ENCODE results near the gene XAGE1B.
"Not testable (repeated sequence)": the region's sequence is repeated elsewhere in the genome, so short reads cannot be mapped to it uniquely, and the experiment has no call there.

Gene XAGE1B, protein sequence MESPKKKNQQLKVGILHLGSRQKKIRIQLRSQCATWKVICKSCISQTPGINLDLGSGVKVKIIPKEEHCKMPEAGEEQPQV

DNA sequence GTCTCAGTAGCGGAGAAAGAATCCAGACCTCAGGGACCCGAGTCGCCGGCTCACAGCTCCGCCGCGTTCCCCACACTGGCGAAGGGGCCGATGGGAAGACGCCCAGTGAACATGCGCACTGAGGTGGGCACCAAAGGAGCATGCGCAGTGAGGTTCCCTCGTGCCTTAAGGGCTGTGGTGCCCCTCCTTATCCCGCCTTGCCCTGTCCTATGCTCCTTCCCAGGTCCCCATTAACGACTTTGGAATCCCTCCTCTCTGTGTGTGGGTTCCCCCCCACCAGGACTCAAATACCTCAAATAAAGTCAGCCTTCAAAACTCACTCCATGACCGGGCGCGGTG is at the start of gene XAGE1B:
XAGE1B (minus strand) TSS at position 77 of the 339 bp plus-strand sequence. CDS start 1,536 bp downstream, outside the sequence.
- not testable (repeated sequence) for ATAC-seq

DNA sequence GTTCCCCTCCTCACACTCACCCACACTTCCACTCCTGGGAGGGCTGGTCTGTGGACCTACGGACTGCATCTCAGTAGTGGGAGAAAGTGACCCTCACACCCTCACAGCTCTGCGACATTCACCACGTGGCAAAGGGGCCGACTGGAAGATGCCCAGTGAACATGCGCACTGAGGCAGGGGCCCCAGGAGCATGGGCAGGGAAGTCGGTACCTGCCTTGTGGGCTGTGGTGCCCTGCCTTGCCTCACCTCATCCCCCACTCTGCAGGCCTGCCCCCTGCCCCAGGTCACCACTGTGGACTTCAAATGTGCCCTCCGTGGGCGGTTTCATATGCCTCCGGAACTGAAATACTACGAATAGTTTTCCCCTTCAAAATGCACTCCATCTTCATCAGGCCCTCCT is 46.2 kb upstream of the XAGE1B start:
- ATAC-seq = no peak

DNA sequence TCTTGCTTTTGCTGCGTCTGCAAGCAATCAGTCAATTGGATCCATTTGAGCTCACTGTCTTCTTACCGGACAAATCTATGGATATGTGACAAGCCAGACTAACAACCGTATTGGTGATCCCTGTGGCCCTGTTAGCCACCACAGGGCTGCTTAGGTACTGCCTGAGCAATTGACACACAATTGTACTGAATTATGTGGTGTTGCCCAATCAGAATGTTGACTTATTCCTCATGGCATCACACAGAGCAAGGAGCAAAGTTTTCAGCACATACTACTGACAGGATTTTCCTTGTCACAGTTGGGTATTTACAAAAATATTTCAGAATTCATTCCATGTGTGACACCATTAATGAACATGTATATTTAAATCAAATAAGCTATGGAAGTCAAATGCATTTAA is 41.3 kb upstream of the XAGE1B start:
- no peak for ATAC-seq

DNA sequence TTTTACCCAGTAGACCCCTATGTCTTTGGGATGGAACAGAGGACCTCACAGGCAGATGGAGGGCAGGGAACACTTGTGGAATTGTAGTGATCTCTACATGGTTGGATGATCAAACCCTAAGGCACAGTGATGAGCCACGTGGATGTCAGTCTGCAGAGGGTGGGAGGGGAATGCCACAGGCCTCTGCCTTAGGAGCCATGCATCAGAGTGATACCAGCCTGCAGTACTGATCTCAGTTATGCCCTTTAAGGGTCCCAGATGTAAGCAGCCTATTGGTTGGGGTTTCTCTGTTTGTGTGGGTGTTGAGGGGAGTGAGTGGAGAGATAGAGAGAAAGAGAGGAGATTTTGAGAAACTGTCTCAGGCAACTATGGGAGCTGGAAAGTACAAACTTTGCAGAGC is 39.9 kb upstream of the XAGE1B start:
- no peak for ATAC-seq

DNA sequence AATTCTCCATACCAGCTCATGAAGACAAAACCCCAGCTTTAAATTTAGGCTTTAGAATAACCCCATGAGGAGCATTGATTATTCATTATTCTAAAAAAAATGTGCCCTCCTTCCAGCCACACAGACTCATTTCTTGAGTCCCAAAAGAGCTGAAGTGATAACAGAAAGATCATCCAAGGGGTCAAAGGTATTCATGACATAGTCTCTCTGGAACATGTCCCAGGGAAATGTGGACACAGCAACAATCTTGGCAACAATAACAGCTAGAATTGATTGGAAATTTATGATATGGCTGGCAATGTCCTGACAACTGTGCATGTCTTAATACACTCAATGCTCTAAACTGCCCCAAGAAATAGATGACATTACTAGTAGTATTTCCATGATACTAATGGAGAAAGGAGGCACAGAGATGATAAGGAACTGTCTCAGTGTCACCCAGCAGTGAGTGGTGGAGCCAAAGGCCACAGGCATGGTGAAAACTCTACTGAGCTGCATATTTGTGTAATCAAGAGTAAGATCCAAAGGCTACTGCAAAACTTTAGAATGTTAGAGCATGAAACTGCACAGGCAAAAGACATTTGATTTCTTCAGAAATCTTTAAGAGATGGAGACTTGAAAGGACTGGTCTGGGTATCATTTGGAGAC is 37.3 kb upstream of the XAGE1B start:
- ATAC-seq = no peak

DNA sequence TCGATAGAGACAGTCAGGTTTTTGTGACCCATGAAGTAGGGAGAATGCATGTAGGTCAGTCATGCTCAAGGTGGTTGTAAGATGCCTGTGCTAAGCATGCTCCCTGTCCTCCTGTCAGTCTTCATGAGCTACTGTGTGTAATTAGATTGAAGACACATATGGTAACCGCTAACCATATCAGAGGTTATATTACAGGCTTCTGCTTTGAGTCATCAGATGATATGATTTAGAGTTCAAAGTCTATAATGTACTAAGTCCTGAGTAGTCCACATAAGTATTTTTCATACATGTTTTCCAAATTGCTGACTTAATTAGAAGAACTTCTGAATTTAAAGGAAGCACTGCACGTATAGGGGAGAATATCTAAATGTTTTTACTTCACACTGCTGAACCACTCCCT is 31.9 kb upstream of the XAGE1B start:
- ATAC-seq = not testable (repeated sequence)

DNA sequence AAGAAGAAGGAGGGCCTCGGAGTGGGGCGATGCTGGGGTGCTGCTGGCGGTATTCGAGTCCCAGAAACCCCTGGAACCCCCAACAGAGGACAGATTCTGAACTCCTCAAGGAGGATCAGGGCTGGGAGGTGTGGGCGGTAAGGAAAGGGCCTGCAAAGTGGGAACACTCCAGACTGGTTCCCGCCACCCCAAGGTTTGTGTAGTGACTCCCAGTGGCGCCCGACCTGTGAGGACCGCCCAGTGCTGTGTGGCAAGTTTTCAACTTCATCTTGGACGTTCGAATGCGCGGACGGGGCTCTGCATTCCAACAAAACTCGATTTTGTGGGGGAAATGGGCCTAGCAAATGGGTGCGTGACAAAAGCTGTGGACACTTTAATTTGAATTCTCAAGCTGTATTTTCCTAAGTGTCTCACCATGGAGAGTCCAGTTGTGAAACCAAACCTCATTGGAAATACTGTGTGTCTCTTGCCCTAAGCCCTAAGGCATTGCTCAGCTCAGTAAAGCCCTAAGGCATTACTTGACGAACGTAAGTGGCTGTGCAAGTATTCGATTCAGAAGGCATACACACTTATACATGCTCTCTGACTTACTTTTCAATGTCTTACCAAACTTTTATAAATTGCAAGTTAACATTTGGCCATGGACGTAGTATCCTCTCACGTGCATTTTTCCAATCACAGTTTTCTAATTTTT is 27.4 kb upstream of the XAGE1B start:
- ATAC-seq = no peak

DNA sequence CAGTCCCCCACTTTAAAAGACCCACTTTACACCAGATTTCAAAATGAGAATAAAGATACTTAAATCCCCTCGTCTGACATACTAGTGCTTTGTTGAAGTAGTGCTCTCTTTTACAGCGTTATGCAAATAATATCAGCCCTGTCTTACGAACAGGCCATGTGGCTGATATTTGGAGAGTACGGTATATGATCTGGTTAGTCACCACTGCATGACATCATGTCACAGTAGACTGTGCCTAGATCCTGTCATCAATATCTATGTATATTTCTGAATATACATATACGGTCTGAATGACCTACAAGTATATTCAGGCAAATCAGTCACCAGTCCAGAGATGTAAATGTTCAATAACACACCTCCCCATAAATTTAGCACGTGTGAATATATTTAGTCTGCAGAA is 25.4 kb upstream of the XAGE1B start:
- ATAC-seq = no peak

DNA sequence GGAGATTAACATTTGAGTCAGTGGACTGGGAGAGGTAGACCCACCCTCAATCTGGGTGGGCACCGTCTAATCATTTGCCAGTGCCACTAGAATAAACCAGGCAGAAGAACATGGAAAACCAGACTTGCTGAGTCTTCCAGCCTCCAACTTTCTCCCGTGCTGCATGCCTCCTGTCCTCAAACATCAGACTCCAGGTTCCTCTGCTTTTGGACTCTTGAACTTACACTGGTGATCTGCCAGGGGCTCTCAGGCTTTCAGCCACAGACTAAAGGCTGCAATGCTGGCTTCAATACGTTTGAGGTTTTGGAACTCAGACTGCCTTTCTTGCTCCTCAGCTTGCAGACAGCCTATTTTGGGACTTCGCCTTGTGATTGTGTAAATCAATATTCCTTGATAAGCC is 24.2 kb upstream of the XAGE1B start:
- not testable (repeated sequence) for ATAC-seq

DNA sequence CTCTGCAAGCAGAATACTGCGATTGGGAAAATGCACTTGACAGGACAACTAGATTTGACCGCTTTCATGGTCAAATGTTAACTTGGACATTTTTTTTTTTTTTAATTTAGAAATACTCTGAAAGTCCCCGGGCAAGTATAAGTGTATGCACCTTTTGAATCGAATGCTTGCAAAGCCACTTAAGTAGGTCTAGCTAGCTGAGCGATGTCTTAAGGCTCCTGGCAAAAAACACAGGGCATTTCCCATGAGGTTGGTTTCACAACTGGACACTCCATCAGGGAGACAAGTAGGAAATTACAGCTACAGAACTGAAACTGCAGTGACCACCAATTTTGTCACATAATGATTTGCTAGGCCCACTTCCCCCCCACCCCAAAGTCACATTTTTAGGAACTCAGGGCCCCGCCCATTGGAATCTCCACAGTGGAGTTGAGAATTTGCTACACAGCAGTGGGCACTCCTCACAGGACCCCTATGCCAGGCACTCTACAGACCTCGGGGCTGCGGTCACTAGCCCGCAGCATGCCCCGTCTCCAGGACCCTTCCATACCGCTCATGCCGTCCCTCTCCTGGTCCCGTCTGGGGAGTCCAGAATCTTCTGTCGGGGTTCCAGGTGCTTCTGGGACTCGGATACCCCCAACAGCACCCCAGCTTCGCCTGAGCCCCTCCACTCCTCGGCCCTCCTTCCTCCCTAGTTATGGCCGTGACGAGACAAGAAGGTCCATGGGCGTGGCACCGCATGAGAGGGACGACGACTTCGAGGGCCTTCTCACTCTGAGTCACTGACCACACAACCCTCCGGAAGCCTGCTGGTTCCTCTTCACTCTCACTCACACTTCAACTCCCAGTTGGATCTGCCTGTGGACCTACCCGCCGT is 515 bp downstream of the XAGE1B start:
- ATAC-seq = not testable (repeated sequence)

DNA sequence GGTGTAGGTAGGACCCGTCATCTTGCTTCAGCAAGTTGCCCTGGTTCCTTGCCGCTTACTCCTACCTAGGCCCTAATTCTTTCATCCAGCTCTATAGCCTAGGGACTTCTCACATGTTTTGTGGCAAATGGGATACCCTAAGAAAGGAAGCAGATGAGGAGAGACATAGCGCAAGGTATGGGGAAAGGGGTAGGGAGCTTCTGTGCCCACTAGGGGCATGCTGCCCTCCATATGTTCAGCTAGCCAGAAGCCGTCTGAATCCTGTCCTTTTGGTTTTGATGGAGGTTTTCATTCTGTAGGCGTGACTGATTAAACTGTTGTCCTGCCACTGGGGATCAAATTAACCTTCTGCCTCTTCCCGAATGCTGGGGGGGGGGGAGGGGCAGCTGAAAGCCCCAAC is 5.7 kb downstream of the XAGE1B start:
- ATAC-seq = not testable (repeated sequence)

DNA sequence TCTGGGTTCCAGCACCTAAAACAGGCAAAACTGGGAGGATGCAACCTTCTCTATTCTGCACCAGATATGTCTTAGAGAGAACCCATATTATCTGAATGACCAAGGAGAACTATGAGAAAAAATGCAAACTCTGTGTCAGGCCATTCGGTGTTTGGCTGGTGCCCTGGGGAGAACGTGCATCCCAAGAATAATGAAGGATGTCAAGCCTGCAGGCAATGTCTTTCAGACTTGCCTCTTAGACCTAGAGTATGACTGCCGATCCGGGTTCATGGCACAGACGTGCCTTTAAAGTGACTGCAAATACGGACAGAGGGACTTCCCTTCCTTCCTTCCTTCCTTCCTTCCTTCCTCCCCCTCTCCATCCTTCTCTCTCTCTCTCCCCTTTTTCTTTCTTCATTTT is 6.9 kb downstream of the XAGE1B start:
- no peak for ATAC-seq

DNA sequence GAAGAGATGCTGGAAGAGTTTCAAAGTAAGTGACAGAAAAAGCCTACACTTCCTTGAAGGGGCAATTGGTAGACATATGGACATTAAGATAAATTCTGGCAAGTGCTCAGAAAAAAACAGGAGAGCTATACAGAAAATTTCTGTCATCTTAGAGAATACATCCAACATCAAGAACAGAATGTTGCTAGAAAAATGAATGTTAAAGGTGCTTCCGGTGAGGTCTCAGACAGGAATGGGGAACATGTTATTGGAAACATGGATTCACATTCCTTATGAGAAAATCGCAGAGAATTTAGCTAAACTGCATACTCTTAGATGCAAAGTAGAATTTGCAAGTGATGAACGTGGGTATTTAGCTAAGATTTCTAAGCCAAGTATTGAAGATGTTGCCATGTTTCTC is 9.5 kb downstream of the XAGE1B start:
- ATAC-seq = no peak

DNA sequence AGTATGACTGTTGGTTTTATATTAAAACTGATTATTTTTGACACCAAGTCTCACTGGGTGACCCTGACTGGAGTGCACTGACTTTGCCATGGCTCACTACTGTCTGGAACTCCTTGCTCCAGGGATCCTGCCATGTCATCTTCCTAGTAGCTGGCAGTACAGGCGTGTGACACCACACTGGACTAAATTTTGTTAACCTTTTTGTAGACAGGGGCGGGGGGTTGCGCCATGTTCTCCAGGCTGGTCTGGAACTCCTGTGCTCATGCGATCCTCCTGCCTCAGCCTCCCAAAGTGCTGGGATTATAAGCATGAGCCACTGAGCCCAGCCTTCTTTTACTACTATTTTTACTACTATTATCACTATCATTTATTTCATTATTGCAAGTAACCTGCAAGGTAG is 12.3 kb downstream of the XAGE1B start:
- no peak for ATAC-seq

DNA sequence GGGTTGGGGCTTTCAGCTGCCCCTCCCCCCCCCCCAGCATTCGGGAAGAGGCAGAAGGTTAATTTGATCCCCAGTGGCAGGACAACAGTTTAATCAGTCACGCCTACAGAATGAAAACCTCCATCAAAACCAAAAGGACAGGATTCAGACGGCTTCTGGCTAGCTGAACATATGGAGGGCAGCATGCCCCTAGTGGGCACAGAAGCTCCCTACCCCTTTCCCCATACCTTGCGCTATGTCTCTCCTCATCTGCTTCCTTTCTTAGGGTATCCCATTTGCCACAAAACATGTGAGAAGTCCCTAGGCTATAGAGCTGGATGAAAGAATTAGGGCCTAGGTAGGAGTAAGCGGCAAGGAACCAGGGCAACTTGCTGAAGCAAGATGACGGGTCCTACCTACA is 15.5 kb downstream of the XAGE1B start:
- ATAC-seq = not testable (repeated sequence)

DNA sequence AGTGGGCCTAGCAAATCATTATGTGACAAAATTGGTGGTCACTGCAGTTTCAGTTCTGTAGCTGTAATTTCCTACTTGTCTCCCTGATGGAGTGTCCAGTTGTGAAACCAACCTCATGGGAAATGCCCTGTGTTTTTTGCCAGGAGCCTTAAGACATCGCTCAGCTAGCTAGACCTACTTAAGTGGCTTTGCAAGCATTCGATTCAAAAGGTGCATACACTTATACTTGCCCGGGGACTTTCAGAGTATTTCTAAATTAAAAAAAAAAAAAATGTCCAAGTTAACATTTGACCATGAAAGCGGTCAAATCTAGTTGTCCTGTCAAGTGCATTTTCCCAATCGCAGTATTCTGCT is 20.5 kb downstream of the XAGE1B start:
- not testable (repeated sequence) for ATAC-seq

DNA sequence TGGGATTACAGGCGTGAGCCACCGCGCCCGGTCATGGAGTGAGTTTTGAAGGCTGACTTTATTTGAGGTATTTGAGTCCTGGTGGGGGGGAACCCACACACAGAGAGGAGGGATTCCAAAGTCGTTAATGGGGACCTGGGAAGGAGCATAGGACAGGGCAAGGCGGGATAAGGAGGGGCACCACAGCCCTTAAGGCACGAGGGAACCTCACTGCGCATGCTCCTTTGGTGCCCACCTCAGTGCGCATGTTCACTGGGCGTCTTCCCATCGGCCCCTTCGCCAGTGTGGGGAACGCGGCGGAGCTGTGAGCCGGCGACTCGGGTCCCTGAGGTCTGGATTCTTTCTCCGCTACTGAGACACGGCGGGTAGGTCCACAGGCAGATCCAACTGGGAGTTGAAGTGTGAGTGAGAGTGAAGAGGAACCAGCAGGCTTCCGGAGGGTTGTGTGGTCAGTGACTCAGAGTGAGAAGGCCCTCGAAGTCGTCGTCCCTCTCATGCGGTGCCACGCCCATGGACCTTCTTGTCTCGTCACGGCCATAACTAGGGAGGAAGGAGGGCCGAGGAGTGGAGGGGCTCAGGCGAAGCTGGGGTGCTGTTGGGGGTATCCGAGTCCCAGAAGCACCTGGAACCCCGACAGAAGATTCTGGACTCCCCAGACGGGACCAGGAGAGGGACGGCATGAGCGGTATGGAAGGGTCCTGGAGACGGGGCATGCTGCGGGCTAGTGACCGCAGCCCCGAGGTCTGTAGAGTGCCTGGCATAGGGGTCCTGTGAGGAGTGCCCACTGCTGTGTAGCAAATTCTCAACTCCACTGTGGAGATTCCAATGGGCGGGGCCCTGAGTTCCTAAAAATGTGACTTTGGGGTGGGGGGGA is 21.1 kb downstream of the XAGE1B start, which contains the start of gene XAGE1A:
XAGE1A (plus strand) TSS at position 264 of the 874 bp plus-strand sequence. CDS start 1,554 bp downstream, outside the sequence.
- ATAC-seq = not testable (repeated sequence)

DNA sequence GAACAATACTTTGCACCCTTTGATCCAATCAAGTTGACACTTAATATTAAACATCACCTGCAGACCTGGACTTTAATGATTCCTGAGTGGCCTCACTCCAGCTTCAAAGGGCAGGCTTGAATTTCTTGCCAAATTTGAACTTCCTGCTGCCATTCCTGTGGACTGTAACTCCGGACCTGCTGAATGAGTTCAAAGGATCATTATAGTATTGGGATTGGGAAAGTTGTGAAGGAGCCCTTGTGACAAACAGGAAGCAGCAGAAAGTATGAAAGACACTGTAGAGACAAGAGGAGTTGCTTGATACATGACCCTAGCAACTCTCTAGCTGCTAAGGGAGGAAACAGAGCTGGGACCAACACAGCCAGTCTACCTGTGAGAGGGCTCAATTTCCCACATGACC is 45.6 kb downstream of the XAGE1B start:
- ATAC-seq = not testable (repeated sequence)
